ENCODE results near the gene TACSTD2.

GRCh38 chr1:58622571-58622970, 45.5 kb upstream of the TACSTD2 start:
- TF ChIP-seq CTCF (IDR thresholded peaks at IDR 0.05) (no peak), EZH2 (IDR thresholded peaks at IDR 0.05; ENCODE audit: borderline replicate concordance, insufficient read depth, low read depth, low read length, poor library complexity, severe bottlenecking) (no peak)
